ENCODE results near the gene MAN1A1.

The MAN1A1 gene

DNA sequence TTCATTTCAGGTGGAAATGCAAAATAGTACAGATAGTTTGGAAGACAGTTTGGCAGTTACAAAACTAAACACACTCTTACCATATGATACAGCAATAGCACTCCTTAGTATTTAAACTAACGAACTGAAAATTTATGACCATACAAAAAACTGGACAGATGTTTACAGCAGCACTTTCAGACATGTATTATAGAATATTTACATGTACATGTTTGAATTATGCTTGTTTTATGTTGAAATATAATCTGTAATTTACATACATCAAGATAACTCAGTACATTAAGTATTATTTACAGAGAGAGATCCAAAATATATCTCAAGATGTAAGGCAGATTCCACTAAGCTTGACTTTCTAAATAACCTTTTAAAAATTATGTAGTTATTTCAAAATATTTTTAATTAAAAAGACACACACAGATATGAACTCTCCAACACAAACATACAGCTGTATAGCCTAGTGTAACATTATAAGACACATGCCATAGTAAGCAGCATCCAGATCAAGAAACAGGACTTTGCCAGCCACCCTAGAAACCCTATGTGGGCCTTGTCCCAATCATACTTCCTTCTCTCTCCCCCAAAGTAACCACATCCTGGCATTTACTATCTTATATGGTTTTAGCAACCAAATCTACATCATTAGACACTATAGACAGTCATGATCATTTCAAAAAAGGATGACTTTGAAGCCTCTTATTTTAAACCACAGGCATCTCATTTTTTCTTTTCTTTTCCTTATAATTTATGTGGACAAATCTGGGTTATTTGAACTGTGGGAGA is 82.2 kb downstream of the MAN1A1 start:
- Histone ChIP-seq H3K4me1 (ENCODE audit: control insufficient read depth, low read length) (no peaks in the 10 kb centered on the region), H3K4me3 (ENCODE audit: low read length) (no peak overlapping the region)

GRCh38 chr6:119264854-119265397 is 84.6 kb downstream of the MAN1A1 start:
- Histone ChIP-seq H3K9me3 (ENCODE audit: control insufficient read depth, insufficient read depth, low read length) (no peaks in the 10 kb centered on the region), H4K20me1 (ENCODE audit: control insufficient read depth, insufficient read depth, low read depth, low read length) (no peaks in the 10 kb centered on the region), H3K36me3 (ENCODE audit: control insufficient read depth, low read length) (no peaks in the 10 kb centered on the region), H3K4me2 (ENCODE audit: low read length) (no peak overlapping the region), H3K4me1 (ENCODE audit: control insufficient read depth, low read length) (no peaks in the 10 kb centered on the region), H3K27ac (ENCODE audit: low read depth, low read length) (no peak overlapping the region), H3K4me3 (ENCODE audit: low read length) (no peak overlapping the region), H3K9me2 (replicated peaks; ENCODE audit: control insufficient read depth, low read length) (no peaks in the 10 kb centered on the region), H3K27me3 (ENCODE audit: control insufficient read depth, low read length) (no peaks in the 10 kb centered on the region), H3F3A (ENCODE audit: control insufficient read depth, insufficient read depth) (no peaks in the 10 kb centered on the region), H3K79me2 (ENCODE audit: control insufficient read depth, low read length) (no peaks in the 10 kb centered on the region)
- no peak for TF ChIP-seq EZH2phosphoT487 (IDR thresholded peaks at IDR 0.05; ENCODE audit: borderline replicate concordance, low read length)
- TF ChIP-seq, protein P1, sequence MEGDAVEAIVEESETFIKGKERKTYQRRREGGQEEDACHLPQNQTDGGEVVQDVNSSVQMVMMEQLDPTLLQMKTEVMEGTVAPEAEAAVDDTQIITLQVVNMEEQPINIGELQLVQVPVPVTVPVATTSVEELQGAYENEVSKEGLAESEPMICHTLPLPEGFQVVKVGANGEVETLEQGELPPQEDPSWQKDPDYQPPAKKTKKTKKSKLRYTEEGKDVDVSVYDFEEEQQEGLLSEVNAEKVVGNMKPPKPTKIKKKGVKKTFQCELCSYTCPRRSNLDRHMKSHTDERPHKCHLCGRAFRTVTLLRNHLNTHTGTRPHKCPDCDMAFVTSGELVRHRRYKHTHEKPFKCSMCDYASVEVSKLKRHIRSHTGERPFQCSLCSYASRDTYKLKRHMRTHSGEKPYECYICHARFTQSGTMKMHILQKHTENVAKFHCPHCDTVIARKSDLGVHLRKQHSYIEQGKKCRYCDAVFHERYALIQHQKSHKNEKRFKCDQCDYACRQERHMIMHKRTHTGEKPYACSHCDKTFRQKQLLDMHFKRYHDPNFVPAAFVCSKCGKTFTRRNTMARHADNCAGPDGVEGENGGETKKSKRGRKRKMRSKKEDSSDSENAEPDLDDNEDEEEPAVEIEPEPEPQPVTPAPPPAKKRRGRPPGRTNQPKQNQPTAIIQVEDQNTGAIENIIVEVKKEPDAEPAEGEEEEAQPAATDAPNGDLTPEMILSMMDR (IDR thresholded peaks at IDR 0.05; ENCODE audit: low read depth, low read length, poor library complexity, severe bottlenecking) = no peak

More for the DNA sequence above, 82.2 kb downstream of the MAN1A1 start:
- H3K9me2 ChIP-seq (replicated peaks; ENCODE audit: control insufficient read depth, low read length) = no peaks in the 10 kb centered on the region
- H3K79me2 ChIP-seq (ENCODE audit: control insufficient read depth, low read length) = no peaks in the 10 kb centered on the region
- no peaks in the 10 kb centered on the region for H3K36me3 ChIP-seq (ENCODE audit: control insufficient read depth, low read length)
- no peak for TF ChIP-seq EZH2phosphoT487 (IDR thresholded peaks at IDR 0.05; ENCODE audit: borderline replicate concordance, low read length)
- TF ChIP-seq, protein P1 (IDR thresholded peaks at IDR 0.05; ENCODE audit: low read depth, low read length, poor library complexity, severe bottlenecking) = no peak
- H3K9me3 ChIP-seq (ENCODE audit: control insufficient read depth, insufficient read depth, low read length) = peaks cover 4% of the 10 kb centered on the region
- H3K27me3 ChIP-seq (ENCODE audit: control insufficient read depth, low read length) = no peaks in the 10 kb centered on the region
- no peak overlapping the region for H3K4me2 ChIP-seq (ENCODE audit: low read length)
- H3F3A ChIP-seq (ENCODE audit: control insufficient read depth, insufficient read depth) = no peaks in the 10 kb centered on the region
- no peak overlapping the region for H3K27ac ChIP-seq (ENCODE audit: low read depth, low read length)
- H4K20me1 ChIP-seq (ENCODE audit: control insufficient read depth, insufficient read depth, low read depth, low read length) = no peaks in the 10 kb centered on the region

GRCh38 chr6:119262612-119263011 is 86.9 kb downstream of the MAN1A1 start:
- Histone ChIP-seq H3K79me2 (ENCODE audit: control insufficient read depth, low read length) (no peaks in the 10 kb centered on the region), H3F3A (ENCODE audit: control insufficient read depth, insufficient read depth) (no peaks in the 10 kb centered on the region), H3K4me3 (ENCODE audit: low read length) (no peak overlapping the region), H4K20me1 (ENCODE audit: control insufficient read depth, insufficient read depth, low read depth, low read length) (no peaks in the 10 kb centered on the region), H3K4me2 (ENCODE audit: low read length) (no peak overlapping the region), H3K9me2 (replicated peaks; ENCODE audit: control insufficient read depth, low read length) (no peaks in the 10 kb centered on the region), H3K36me3 (ENCODE audit: control insufficient read depth, low read length) (no peaks in the 10 kb centered on the region), H3K27ac (ENCODE audit: low read depth, low read length) (no peak overlapping the region), H3K4me1 (ENCODE audit: control insufficient read depth, low read length) (no peaks in the 10 kb centered on the region), H3K27me3 (ENCODE audit: control insufficient read depth, low read length) (no peaks in the 10 kb centered on the region), H3K9me3 (ENCODE audit: control insufficient read depth, insufficient read depth, low read length) (no peaks in the 10 kb centered on the region)
- TF ChIP-seq, protein P1 (IDR thresholded peaks at IDR 0.05; ENCODE audit: low read depth, low read length, poor library complexity, severe bottlenecking) = no peak
- TF ChIP-seq EZH2phosphoT487 (IDR thresholded peaks at IDR 0.05; ENCODE audit: borderline replicate concordance, low read length) = no peak
